Right renal pelvis (tissue), 4 donors: ENCODE measurements around the gene FLT3. TPM values are rescaled to one million over a fixed set of nuclear protein-coding genes. Genes with fewer than 3 reads are reported as not detected.
"Not testable (repeated sequence)": the region's sequence is repeated elsewhere in the genome, so short reads cannot be mapped to it uniquely, and the experiment has no call there.

Experiments used
- DNase-seq, 4 donors: peaks; one replicate each; pipeline ENCODE4 v3.0.0-alpha.2; 2013; ENCODE audit warnings: low read depth in 4 of 4, low spot score in 3 of 4, missing footprints in 1 of 4
- polyA plus RNA-seq, 4 donors: library from polyadenylated mRNA; unstranded; fragments of 120-200 nt; gene quantifications; one replicate each; pipeline ENCODE4 v1.2.1, GENCODE V29; 2013; ENCODE audit not compliant: insufficient read length in 4 of 4

Gene FLT3
- polyA plus RNA-seq, 4 donors: 0.19 to 0.41 (median 0.33) TPM

- no peak for DNase-seq
These were observed 53.4 kb downstream of the FLT3 start for GRCh38 chr13:28046981-28047380.

- no peak for DNase-seq
These were observed 54.5 kb downstream of the FLT3 start for GRCh38 chr13:28045861-28046260.

- DNase-seq: no peak
These were observed 55.8 kb downstream of the FLT3 start for GRCh38 chr13:28044608-28045007.

GRCh38 chr13:28043224-28043623 lies 57.2 kb downstream of the FLT3 start:
- no peak for DNase-seq

- DNase-seq: no peak
These were observed 58.9 kb downstream of the FLT3 start for GRCh38 chr13:28041501-28041900.

- DNase-seq: no peak
These were observed 59.3 kb downstream of the FLT3 start for GRCh38 chr13:28041031-28041461.

- no peak for DNase-seq
These were observed 63.0 kb downstream of the FLT3 start for GRCh38 chr13:28037399-28037798.

GRCh38 chr13:28035146-28035782 lies 65.1 kb downstream of the FLT3 start:
- no peak for DNase-seq

GRCh38 chr13:28033894-28034655 lies 66.3 kb downstream of the FLT3 start:
- no peak for DNase-seq

GRCh38 chr13:28032438-28032837 lies 67.9 kb downstream of the FLT3 start:
- DNase-seq: not testable (repeated sequence)

- DNase-seq: no peak
These were observed 68.5 kb downstream of the FLT3 start for GRCh38 chr13:28031896-28032288.

- DNase-seq: no peak
These were observed 69.0 kb downstream of the FLT3 start for GRCh38 chr13:28031220-28031895.

- DNase-seq: no peak
These were observed 72.6 kb downstream of the FLT3 start for GRCh38 chr13:28027607-28028364.

- no peak for DNase-seq
These were observed 73.3 kb downstream of the FLT3 start for GRCh38 chr13:28027071-28027470.

GRCh38 chr13:28026508-28026907 lies 73.9 kb downstream of the FLT3 start:
- DNase-seq: no peak

- no peak for DNase-seq
These were observed 77.4 kb downstream of the FLT3 start for GRCh38 chr13:28022848-28023518.

GRCh38 chr13:28014301-28014700 lies 86.1 kb downstream of the FLT3 start:
- no peak for DNase-seq

GRCh38 chr13:28013482-28013881 lies 86.9 kb downstream of the FLT3 start:
- no peak for DNase-seq

- no peak for DNase-seq
These were observed 87.5 kb downstream of the FLT3 start for GRCh38 chr13:28012896-28013295.

GRCh38 chr13:28012383-28012782 lies 88.0 kb downstream of the FLT3 start:
- no peak for DNase-seq
